Activated T-cell treated with anti-CD3 and anti-CD28 coated beads, Interleukin-2, amount 50 U/mL, for 24 hours (primary cell): ENCODE results near the gene CXCL12.

ENCODE experiments used
- DNase-seq: peaks from one replicate; pipeline ENCODE4 v3.0.0-alpha.2; 2020
- H3K27ac Mint-ChIP-seq: 2 replicates; pipeline ENCODE4 v1.8.0; 2020; ENCODE audit warnings: mild to moderate bottlenecking, mixed read lengths
- H3K27me3 Mint-ChIP-seq: 2 replicates; pipeline ENCODE4 v1.8.0; 2020; ENCODE audit warnings: mixed read lengths
- H3K36me3 Mint-ChIP-seq: 2 replicates; pipeline ENCODE4 v1.8.0; 2020; ENCODE audit warnings: low read depth, mixed read lengths
- H3K4me1 Mint-ChIP-seq: 2 replicates; pipeline ENCODE4 v1.8.0; 2020; ENCODE audit warnings: low read depth, mixed read lengths
- H3K4me3 Mint-ChIP-seq: 2 replicates; pipeline ENCODE4 v1.8.0; 2020; ENCODE audit warnings: mild to moderate bottlenecking, moderate library complexity, mixed read lengths
- H3K9me3 Mint-ChIP-seq: 2 replicates; pipeline ENCODE4 v1.8.0; 2020; ENCODE audit warnings: mixed read lengths

CXCL12 gene

DNA sequence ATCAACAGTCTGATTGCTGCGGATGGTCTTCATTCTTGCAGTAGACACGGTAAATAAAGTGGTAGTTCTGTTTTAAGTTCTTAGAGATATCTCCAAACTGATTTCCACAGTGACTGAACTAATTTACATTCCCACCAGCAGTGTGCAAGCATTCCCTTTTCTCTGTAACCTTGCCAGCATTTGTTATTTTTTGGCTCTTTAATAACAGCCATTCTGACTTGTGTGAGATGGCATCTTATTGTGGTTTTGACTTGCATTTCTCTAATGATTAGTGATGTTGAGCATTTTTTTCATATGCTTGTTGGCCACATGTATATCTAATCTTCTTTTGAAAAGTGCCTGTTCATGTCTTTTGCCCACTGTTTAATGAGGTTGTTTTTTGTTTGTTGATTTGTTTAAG, 30.2 kb upstream of the CXCL12 start:
- no peak for DNase-seq
- peaks cover 27% of the 10 kb centered on the region for H3K27me3 Mint-ChIP-seq
- H3K9me3 Mint-ChIP-seq = no peaks in the 10 kb centered on the region
- no peak overlapping the region for H3K4me3 Mint-ChIP-seq
- H3K27ac Mint-ChIP-seq = no peak overlapping the region
- no peaks in the 10 kb centered on the region for H3K4me1 Mint-ChIP-seq
- no peaks in the 10 kb centered on the region for H3K36me3 Mint-ChIP-seq

- Mint-ChIP-seq H3K27me3 (peaks cover 30% of the 10 kb centered on the region), H3K27ac (no peak overlapping the region), H3K36me3 (no peaks in the 10 kb centered on the region), H3K4me3 (no peak overlapping the region), H3K4me1 (no peaks in the 10 kb centered on the region), H3K9me3 (no peaks in the 10 kb centered on the region)
- no peak for DNase-seq
These were observed 28.5 kb upstream of the CXCL12 start for GRCh38 chr10:44413416-44413815.

- Mint-ChIP-seq H3K9me3 (no peaks in the 10 kb centered on the region), H3K27ac (no peak overlapping the region), H3K4me3 (no peak overlapping the region), H3K36me3 (no peaks in the 10 kb centered on the region), H3K4me1 (no peaks in the 10 kb centered on the region), H3K27me3 (peaks cover 28% of the 10 kb centered on the region)
- DNase-seq = no peak
These were observed 26.4 kb upstream of the CXCL12 start for GRCh38 chr10:44411251-44411650.

DNA sequence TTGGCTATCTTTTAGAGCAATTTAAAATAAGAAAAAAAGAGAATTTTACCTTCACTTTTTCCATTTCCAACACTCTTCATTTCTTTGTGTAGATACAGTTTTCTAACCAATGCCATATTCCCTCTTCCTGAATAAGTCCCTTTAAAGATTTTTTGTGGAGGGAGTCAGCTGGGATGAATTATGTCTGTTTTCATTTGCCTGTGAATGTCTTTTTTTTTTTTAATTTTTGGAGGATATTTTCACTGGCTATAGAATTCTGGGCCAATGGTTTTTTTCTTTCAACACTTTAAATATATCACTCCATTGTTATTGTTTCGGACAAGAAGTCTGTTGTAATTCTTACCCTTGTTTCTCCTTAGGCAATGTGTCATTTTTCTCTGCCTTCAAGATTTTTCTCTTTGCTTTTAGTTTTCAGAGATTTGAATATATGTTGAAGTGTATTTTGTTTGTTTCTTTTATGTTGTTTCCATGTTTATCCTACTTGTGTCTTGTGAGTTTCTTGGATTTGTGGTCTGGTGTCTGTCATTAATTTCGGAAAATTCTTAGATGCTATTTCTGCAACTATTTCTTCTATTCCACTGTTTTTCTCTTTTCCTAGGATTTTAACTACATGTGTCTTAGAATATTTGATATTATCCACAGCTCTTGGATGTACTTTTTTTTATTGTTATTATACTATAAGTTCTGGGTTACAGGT, 20.0 kb upstream of the CXCL12 start:
- Mint-ChIP-seq H3K36me3 (no peaks in the 10 kb centered on the region), H3K4me3 (no peak overlapping the region), H3K9me3 (no peaks in the 10 kb centered on the region), H3K27ac (no peak overlapping the region), H3K27me3 (peaks cover 7% of the 10 kb centered on the region), H3K4me1 (no peaks in the 10 kb centered on the region)
- no peak for DNase-seq

DNA sequence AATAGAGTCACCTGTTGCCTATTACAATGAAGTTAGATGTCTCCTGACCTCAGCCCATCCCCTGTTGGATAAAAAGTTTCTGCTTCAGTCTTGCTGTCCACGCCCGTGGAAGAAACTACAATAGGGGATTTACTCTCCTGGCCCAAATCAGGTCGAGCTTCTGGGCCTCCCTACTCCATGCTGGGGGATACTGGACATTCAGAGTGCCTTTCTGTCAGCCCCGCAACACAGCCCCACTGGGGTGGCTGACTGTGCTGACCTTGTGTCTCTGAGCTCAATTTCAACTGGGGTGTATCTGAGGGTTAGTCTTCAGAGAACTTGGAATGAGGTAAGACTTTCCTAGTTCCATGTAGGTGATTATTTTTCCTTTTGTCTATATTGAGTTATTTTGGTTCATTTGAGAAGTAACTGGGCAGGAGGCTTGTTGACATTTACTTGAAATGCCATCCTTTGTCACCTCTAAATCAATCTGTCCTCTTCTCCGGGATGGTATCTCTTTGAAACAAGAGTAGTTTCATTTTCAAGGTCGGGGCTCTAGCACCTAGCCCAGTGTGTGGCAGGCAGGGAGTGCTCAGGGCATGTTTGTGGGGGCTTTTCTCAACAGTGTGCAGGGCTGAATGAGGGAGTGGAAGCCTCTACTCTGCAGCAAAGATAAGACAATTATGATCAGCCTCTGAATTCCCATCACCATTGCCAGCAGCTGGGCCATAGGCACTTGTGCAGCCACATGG, 17.7 kb upstream of the CXCL12 start:
- DNase-seq = no peak
- Mint-ChIP-seq H3K27ac (no peak overlapping the region), H3K4me3 (no peak overlapping the region), H3K36me3 (no peaks in the 10 kb centered on the region), H3K4me1 (no peaks in the 10 kb centered on the region), H3K9me3 (no peaks in the 10 kb centered on the region), H3K27me3 (peaks cover 3% of the 10 kb centered on the region)

- H3K9me3 Mint-ChIP-seq = no peaks in the 10 kb centered on the region
- no peak overlapping the region for H3K27ac Mint-ChIP-seq
- peaks cover 12% of the 10 kb centered on the region for H3K27me3 Mint-ChIP-seq
- DNase-seq = no peak
- no peaks in the 10 kb centered on the region for H3K36me3 Mint-ChIP-seq
- no peak overlapping the region for H3K4me3 Mint-ChIP-seq
- no peaks in the 10 kb centered on the region for H3K4me1 Mint-ChIP-seq
These were observed 15.6 kb upstream of the CXCL12 start for GRCh38 chr10:44400541-44400940.

GRCh38 chr10:44399659-44400451, 15.0 kb upstream of the CXCL12 start:
- H3K4me3 Mint-ChIP-seq = no peak overlapping the region
- no peaks in the 10 kb centered on the region for H3K36me3 Mint-ChIP-seq
- H3K27ac Mint-ChIP-seq = no peak overlapping the region
- DNase-seq = no peak
- H3K27me3 Mint-ChIP-seq = peaks cover 14% of the 10 kb centered on the region
- no peaks in the 10 kb centered on the region for H3K4me1 Mint-ChIP-seq
- H3K9me3 Mint-ChIP-seq = no peaks in the 10 kb centered on the region

GRCh38 chr10:44398747-44399658, 14.1 kb upstream of the CXCL12 start:
- H3K36me3 Mint-ChIP-seq = no peaks in the 10 kb centered on the region
- no peak for DNase-seq
- H3K4me1 Mint-ChIP-seq = no peaks in the 10 kb centered on the region
- H3K27ac Mint-ChIP-seq = no peak overlapping the region
- H3K4me3 Mint-ChIP-seq = no peak overlapping the region
- H3K27me3 Mint-ChIP-seq = peaks cover 15% of the 10 kb centered on the region
- no peaks in the 10 kb centered on the region for H3K9me3 Mint-ChIP-seq

GRCh38 chr10:44398271-44398670, 13.4 kb upstream of the CXCL12 start:
- H3K27ac Mint-ChIP-seq = no peak overlapping the region
- DNase-seq = no peak
- H3K9me3 Mint-ChIP-seq = no peaks in the 10 kb centered on the region

GRCh38 chr10:44397476-44398225, 12.8 kb upstream of the CXCL12 start:
- H3K36me3 Mint-ChIP-seq = no peaks in the 10 kb centered on the region
- H3K4me1 Mint-ChIP-seq = no peaks in the 10 kb centered on the region
- H3K9me3 Mint-ChIP-seq = no peaks in the 10 kb centered on the region
- H3K27me3 Mint-ChIP-seq = peaks cover 22% of the 10 kb centered on the region
- H3K4me3 Mint-ChIP-seq = no peak overlapping the region
- DNase-seq = no peak
- no peak overlapping the region for H3K27ac Mint-ChIP-seq

More at GRCh38 chr10:44398271-44398670, 13.4 kb upstream of the CXCL12 start:
- Mint-ChIP-seq H3K27me3 (peaks cover 23% of the 10 kb centered on the region), H3K36me3 (no peaks in the 10 kb centered on the region), H3K4me1 (no peaks in the 10 kb centered on the region), H3K4me3 (no peak overlapping the region)

DNA sequence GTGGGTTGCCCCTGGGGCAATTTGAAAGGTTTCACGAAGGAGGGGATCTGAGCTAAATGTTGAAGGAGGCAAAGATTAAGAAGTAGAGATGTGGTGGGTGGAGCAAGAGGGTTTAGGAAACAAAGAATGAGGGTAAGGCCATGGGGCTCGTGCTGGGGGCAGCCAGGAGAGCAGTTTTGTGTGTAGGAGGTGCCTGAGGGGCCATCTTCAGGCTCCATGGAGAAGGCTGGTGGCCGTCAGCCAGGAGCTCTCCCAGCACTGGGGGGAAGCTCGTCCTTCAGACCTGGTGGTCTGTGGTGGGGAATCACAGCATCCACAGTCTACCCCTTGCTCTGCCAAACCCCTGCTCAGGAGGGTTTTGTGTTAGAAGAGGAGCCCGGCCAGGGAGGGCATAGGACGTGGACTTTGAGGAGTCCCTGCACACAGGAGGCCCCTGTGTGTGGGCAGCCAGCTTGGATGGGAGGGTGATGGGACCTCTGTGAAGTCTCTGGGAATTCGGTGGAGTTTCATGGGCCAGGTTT, 11.8 kb upstream of the CXCL12 start:
- Mint-ChIP-seq H3K9me3 (no peaks in the 10 kb centered on the region), H3K36me3 (no peaks in the 10 kb centered on the region), H3K27me3 (peaks cover 30% of the 10 kb centered on the region), H3K4me1 (no peaks in the 10 kb centered on the region), H3K4me3 (no peak overlapping the region), H3K27ac (no peak overlapping the region)
- DNase-seq = no peak

GRCh38 chr10:44395902-44396670, 11.2 kb upstream of the CXCL12 start:
- no peaks in the 10 kb centered on the region for H3K9me3 Mint-ChIP-seq
- no peak for DNase-seq
- H3K4me3 Mint-ChIP-seq = no peak overlapping the region
- H3K27me3 Mint-ChIP-seq = peaks cover 32% of the 10 kb centered on the region
- H3K4me1 Mint-ChIP-seq = no peaks in the 10 kb centered on the region
- no peak overlapping the region for H3K27ac Mint-ChIP-seq
- no peaks in the 10 kb centered on the region for H3K36me3 Mint-ChIP-seq

- Mint-ChIP-seq H3K27me3 (peaks cover 35% of the 10 kb centered on the region), H3K36me3 (no peaks in the 10 kb centered on the region), H3K9me3 (no peaks in the 10 kb centered on the region), H3K4me1 (no peaks in the 10 kb centered on the region), H3K27ac (no peak overlapping the region), H3K4me3 (no peak overlapping the region)
- DNase-seq = no peak
These were observed 10.5 kb upstream of the CXCL12 start for GRCh38 chr10:44395396-44395795.
